Stimulated activated CD4-positive, alpha-beta T cell treated with anti-CD3 and anti-CD28 coated beads, Interleukin-4, amount 100 ng/mL, for 1 hour (primary cell): ENCODE measurements around the gene NUP214.

Experiments
- DNase-seq: peaks from one replicate; pipeline ENCODE4 v3.0.0-alpha.2; 2020

The NUP214 gene

DNA sequence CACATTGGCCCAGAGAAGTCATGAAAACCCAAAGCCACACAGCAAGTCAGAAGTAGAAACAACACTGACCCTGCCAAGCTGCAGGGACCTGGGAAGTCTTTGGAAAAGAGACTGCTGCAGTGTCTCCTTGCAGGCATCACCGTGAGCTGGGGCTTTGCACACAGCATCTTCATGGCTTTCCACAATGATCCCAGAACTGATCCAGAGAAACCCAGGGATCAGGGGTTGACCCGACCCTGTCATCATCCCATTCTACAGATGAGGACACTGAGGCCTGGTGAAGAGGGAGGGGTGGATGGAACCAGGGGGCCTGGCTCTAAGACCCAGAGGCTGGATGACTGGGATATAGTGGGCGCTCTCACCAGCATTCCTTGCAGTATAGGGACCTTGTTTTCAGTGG is 155.3 kb downstream of the NUP214 start:
- DNase-seq, result no peak

DNA sequence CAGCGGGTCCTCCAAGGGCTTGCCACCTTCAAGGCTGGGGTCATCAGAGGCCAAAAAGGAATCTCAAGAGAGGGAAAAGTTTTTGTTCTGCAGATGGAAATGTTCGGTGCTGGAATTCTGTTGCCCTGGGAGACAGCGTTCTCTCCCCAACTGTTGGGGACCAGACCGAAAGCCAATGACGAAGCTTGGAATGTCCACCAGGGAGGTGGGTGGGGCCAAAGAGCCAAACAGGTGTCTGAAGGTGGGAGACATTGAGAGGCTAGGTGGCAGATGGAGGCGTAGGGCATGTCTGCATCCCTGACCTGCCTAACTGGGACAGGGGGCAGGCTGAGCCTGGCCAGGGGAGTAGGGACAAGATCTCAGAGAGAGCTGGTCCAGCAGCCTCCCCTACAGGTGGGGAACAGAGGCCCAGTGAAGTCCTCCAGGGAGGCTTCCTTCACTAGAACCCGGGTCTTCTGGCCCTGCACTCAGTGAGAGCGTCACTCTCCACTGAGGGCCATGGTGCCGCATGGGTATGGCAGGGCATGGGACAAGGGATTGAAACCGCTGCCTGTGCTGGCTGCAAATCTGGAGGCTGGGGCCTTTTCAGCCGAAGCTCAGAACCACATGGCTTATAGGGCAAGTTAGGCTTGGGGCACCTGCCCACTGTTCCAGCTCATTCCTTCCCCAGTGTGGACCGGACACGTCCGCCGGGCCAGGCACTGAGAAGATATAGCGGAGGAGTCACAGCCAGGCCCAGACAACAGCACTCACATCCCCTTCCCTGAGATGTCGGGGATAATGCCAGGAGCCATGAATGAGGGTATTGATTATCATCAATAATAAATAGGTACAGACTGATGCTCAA is 156.0 kb downstream of the NUP214 start:
- DNase-seq, result no peak

DNA sequence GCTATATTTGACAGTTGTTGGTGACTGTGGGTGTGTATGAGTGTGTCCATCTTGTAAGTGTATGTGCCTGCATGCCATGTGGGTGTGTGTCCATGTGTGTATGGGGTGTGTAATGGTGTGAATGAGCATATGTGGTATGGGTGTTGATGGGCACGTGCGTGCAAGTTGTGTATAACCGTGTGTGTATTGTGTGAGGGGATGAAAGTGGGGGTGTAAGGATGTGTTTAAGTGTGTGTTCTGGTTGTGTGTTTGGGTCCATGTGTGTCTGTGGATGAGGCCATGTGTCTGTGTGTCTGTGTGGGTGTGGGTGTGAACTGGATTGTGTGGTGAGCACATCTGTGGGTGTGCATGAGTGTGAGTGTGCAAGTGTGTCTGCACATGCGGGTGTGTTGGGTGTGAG is 156.8 kb downstream of the NUP214 start:
- DNase-seq, result no peak

DNA sequence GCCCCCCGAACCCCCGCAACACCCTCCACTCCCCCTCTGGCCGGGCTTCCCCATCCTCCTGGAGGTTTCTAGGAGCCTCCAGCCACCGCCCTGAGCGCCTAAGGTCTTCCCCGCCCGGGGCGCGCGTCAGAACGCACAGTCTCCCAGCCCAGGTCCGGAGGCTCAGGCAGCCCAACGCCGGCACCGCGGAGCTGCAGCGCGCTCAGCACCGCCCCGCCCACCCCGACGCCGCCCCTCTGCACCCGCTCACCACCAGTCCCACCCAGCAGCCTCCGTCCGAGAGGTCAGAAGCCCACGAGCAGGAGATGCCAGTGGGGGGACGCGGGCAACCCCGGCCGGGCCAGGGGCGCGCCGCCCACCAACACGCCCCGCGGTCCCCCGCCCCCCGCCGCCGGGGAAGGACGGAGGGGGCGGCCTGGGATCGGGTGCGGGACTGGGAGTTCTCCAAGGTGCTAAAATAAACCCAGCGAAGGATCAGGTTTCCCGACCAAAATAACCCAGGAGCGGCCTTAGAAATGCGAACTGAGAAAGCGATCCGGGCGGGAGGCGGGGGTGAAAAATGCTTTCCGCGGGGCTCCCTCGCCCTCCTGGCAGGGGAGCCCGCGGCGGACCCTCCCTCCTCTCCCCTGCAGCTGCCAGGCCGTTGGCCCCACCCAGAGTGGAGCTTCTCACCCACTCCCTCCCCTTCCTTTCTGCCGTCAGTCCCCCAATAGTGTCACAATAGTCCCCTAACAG is 157.5 kb downstream of the NUP214 start:
- DNase-seq, result no peak
